ENCODE data around the gene DAGLB.
"Not testable (repeated sequence)": the region's sequence is repeated elsewhere in the genome, so short reads cannot be mapped to it uniquely, and the experiment has no call there.

DAGLB gene

GRCh38 chr7:6400243-6401105 is 47.3 kb downstream of the DAGLB start:
- not testable (repeated sequence) for DNase-seq (ENCODE audit: low read depth in 4 of 4, low spot score in 1 of 4)

GRCh38 chr7:6399351-6399750 is 48.4 kb downstream of the DAGLB start:
- DNase-seq (ENCODE audit: low read depth in 4 of 4, low spot score in 1 of 4) = no peak

DNA sequence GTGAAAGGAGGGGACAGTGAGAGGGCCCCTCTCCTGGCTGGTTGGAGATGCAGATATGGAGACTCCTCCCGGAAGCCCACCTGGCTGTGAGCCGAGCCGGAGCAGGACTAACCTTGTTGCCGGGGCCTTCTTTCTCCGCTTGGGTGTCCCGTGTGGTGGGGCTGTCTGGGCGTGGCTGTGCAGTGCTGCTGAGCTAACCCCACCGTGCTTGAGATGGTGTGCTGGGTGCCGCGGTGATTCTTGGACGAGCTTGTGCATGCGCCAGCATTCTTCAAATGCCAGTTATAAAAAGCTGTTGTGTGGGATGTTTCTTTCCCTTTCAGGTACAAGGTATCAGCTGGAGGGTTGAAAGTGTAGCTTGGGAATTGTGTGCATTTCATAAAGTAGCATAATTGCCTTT is 48.8 kb downstream of the DAGLB start:
- no peak for DNase-seq (ENCODE audit: low read depth in 4 of 4, low spot score in 1 of 4)

DNA sequence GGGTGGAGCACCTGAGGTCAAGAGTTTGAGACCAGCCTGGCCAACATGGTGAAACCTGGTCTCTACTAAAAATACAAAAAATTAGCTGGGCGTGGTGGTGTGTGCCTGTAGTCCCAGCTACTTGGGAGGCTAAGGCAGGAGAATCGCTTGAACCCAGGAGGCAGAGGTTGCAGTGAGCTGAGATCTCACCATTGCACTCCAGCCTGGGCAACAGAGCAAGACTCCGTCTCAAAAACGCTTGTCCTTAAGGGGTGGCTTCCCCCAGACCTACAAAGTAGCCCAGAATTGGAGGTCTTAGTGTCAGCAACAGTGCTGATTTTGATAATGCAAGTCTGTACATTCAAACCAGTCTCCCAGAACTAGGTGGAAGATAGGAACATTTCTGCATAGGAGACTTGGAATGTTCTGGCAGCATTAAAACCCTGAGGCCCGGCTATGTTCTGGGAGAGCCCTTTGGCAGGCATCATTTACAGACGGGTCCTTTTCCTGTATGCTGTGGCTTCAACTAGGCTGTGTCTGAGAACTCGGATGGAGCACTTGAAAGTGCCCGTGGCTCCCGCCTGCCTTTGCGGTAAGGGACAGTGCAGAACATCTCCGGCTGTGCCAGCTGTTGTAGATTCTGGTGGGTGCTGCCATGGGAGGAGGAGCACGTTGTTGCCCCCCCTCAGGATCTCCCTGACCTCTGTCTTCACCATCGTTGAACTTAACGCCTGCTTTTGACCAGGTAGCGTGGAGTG is 49.8 kb downstream of the DAGLB start:
- not testable (repeated sequence) for DNase-seq (ENCODE audit: low read depth in 4 of 4, low spot score in 1 of 4)

- no peak for DNase-seq (ENCODE audit: low read depth in 4 of 4, low spot score in 1 of 4)
Measured at GRCh38 chr7:6395898-6396595, 51.7 kb downstream of the DAGLB start.

GRCh38 chr7:6394114-6394513 is 53.6 kb downstream of the DAGLB start:
- no peak for DNase-seq (ENCODE audit: low read depth in 4 of 4, low spot score in 1 of 4)

GRCh38 chr7:6393667-6394056 is 54.1 kb downstream of the DAGLB start:
- DNase-seq (ENCODE audit: low read depth in 4 of 4, low spot score in 1 of 4) = no peak

DNA sequence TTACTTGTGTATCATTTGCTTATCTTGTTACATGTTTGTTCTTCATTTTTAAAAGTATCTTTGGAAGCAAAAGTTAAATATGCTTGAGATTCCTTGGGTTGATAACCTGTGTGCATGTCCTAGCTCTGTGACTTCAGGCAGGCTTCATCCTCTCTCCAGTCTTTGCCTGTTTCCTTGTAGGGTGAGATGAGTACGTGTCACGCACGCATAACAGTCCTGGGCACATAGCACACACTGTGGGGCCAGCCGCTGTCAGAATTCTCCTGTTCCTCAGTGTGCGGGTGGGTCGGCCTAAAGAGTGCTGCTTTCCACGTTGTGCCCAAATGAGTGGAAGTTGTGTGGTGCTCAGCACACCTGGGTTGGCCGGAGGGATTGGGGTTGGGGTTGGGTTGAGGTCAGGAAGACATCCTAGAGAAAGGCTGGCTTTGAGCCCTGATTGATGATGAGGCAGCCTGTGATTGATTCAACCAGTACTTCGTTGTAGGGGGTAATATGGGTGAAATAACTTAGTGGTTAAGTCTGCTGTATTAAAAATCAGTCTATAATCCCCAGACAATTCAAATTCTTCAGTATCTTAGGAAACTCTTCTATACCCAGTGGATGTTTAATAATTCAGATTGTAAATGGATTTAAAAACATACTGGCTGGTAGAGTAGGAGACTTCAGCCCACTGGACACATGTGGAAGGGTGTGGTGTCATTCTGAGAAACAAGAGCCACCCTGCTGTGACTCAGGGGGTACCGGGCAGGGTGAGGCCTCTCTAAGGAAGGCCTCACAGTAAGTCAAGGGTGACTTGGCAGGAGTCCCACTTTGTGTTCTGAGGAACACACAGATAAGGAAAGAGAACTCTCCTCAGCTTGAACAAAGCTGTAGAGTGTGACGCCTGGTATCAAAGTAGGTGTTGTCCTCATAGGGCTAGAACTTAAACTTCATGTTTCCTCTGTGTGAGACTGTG is 54.8 kb downstream of the DAGLB start:
- peak in 1 of 4 experiments; percentile 29 for DNase-seq (ENCODE audit: low read depth in 4 of 4, low spot score in 1 of 4)

GRCh38 chr7:6389728-6390127 is 58.0 kb downstream of the DAGLB start:
- DNase-seq (ENCODE audit: low read depth in 4 of 4, low spot score in 1 of 4) = no peak

GRCh38 chr7:6387734-6388294 is 59.9 kb downstream of the DAGLB start:
- DNase-seq (ENCODE audit: low read depth in 4 of 4, low spot score in 1 of 4) = no peak

- no peak for DNase-seq (ENCODE audit: low read depth in 4 of 4, low spot score in 1 of 4)
Measured at GRCh38 chr7:6386779-6387178, 61.0 kb downstream of the DAGLB start.

DNA sequence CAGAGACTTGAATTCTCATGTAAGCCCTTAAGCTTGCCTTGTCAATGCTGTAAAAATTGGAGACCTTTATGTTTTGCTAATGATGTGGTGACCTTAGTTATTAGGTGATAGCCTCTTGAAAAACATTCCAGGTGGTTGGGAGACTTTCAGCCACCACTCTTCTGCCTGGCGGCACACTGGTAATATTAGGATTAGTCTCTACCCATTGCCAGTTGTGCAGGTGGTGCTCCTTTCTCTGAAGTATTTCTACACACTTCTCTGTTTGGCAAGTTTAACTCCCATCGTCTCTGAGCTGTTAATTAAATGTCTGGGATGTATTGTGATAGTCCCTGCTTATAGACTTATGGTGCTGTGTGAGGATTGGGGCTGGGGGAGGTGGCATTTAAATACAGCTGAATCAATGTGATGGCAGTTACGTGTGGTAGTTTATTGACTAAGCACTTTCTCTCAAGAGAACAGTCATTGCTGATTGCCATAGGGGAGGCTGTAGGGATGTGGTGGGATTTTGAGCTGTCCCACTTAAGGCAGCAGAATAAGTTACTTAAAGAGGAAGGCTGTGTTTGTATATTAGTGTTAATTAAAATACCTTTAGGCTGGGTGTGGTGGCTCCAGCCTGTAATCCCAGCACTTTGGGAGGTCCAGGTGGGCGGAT is 61.7 kb downstream of the DAGLB start:
- DNase-seq (ENCODE audit: low read depth in 4 of 4, low spot score in 1 of 4) = no peak

GRCh38 chr7:6385110-6385781 is 62.5 kb downstream of the DAGLB start:
- no peak for DNase-seq (ENCODE audit: low read depth in 4 of 4, low spot score in 1 of 4)

- no peak for DNase-seq (ENCODE audit: low read depth in 4 of 4, low spot score in 1 of 4)
Measured at GRCh38 chr7:6384327-6384726, 63.4 kb downstream of the DAGLB start.

GRCh38 chr7:6382817-6383216 is 64.9 kb downstream of the DAGLB start:
- DNase-seq (ENCODE audit: low read depth in 4 of 4, low spot score in 1 of 4) = no peak

DNA sequence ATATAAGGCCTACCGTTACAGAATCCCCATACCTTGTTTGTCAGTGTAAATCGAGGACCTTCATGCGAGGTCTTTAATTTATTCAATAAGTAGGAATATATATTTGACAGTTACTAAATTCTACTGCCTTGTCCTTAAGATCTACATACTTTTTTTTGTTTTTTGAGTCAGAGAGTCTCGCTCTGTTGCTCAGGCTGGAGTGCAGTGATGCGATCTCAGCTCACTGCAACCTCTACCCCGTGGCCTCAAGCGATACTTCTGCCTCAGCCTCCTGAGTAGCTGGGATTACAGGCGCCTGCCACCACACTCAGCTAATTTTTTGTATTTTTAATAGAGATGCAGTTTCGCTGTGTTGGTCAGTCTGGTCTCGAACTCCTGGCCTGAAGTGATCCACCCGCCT is 65.9 kb downstream of the DAGLB start:
- DNase-seq (ENCODE audit: low read depth in 4 of 4, low spot score in 1 of 4) = not testable (repeated sequence)

GRCh38 chr7:6380310-6381095 is 67.3 kb downstream of the DAGLB start:
- DNase-seq (ENCODE audit: low read depth in 4 of 4, low spot score in 1 of 4) = no peak

- DNase-seq (ENCODE audit: low read depth in 4 of 4, low spot score in 1 of 4) = no peak
Measured at GRCh38 chr7:6379886-6380285, 67.9 kb downstream of the DAGLB start.
